Chondrocyte (in vitro differentiated cells): ENCODE results near the gene TBC1D9. TPM values are rescaled to one million over a fixed set of nuclear protein-coding genes. Genes with fewer than 3 reads are reported as not detected.

Experiments
- DNase-seq: peaks from one replicate; pipeline ENCODE4 v3.0.0; 2021; ENCODE audit warnings: mixed read lengths, low spot score
- H3K27ac Mint-ChIP-seq: one replicate; pipeline ENCODE4 v1.8.0; 2021; ENCODE audit warnings: mild to moderate bottlenecking, moderate library complexity, mixed read lengths; ENCODE audit not compliant: unreplicated experiment
- H3K27me3 Mint-ChIP-seq: 2 replicates; pipeline ENCODE4 v1.8.0; 2021; ENCODE audit warnings: low read depth, mixed read lengths
- H3K36me3 Mint-ChIP-seq: 2 replicates; pipeline ENCODE4 v1.8.0; 2021; ENCODE audit warnings: low read depth, mixed read lengths
- H3K4me1 Mint-ChIP-seq: 2 replicates; pipeline ENCODE4 v1.8.0; 2021; ENCODE audit warnings: low read depth, mild to moderate bottlenecking, mixed read lengths
- H3K4me3 Mint-ChIP-seq: one replicate; pipeline ENCODE4 v1.8.0; 2021; ENCODE audit warnings: mild to moderate bottlenecking, moderate library complexity, mixed read lengths; ENCODE audit not compliant: unreplicated experiment
- H3K9me3 Mint-ChIP-seq: 2 replicates; pipeline ENCODE4 v1.8.0; 2021; ENCODE audit warnings: low read depth, mixed read lengths
- total RNA-seq: library from RNA; stranded (reverse); gene quantifications from 3 replicates; pipeline ENCODE4 v1.2.1, GENCODE V29; 2021
- TF ChIP-seq, protein P1 (sequence below): fragments of 200-600 bp; sonication (generic); IDR thresholded peaks from 2 replicates; pipeline ENCODE4 v1.5.0; 2021; ENCODE audit warnings: antibody characterized with exemption, mild to moderate bottlenecking, moderate library complexity

Gene TBC1D9
- total RNA-seq, 1 donor from 2014 or later: 40.5 TPM

DNA sequence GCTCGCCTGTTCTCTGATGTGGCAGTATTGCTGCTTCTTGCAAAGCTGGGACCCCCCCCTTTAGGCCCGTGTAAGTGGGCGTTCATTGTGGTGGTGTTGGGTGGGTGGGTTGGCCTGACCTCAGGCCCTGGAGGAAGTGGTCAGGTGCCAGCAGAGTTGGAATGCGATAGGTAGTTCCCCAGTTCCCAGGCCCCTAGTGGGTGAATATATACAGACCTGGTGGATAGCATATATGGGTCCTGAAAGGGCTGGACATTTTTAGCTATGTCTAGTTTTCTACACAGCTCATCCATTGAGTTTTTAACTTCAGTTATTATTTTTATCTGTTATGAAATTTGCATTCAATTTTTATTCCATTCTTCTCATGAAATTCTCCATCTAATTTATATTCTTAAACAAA, 151.6 kb downstream of the TBC1D9 start:
- H3K9me3 Mint-ChIP-seq: no peaks in the 10 kb centered on the region
- DNase-seq: no peak
- H3K27ac Mint-ChIP-seq: no peak overlapping the region

DNA sequence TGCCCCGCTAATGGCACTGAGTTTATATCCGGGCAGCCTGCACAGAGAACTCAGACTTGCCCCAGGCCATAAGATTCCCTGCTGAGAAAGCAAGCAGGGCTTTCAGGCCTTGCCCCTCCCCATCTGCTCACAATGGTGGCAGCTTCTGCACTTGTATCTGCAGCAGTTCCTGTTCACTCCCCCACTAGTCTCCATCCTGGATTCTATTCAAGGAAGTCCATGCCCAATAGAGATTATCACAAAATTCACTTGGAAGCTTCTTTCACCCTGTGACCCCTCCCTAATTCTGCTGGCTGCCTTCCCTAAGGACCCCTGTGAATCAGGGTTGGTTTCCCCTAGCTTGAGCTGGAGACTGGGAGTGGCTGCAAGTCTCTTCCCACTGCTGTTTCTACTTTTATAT, 152.9 kb downstream of the TBC1D9 start:
- TF ChIP-seq, protein P1, sequence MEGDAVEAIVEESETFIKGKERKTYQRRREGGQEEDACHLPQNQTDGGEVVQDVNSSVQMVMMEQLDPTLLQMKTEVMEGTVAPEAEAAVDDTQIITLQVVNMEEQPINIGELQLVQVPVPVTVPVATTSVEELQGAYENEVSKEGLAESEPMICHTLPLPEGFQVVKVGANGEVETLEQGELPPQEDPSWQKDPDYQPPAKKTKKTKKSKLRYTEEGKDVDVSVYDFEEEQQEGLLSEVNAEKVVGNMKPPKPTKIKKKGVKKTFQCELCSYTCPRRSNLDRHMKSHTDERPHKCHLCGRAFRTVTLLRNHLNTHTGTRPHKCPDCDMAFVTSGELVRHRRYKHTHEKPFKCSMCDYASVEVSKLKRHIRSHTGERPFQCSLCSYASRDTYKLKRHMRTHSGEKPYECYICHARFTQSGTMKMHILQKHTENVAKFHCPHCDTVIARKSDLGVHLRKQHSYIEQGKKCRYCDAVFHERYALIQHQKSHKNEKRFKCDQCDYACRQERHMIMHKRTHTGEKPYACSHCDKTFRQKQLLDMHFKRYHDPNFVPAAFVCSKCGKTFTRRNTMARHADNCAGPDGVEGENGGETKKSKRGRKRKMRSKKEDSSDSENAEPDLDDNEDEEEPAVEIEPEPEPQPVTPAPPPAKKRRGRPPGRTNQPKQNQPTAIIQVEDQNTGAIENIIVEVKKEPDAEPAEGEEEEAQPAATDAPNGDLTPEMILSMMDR: no peak
- Mint-ChIP-seq H3K4me3 (no peak overlapping the region), H3K27ac (no peak overlapping the region), H3K9me3 (no peaks in the 10 kb centered on the region), H3K27me3 (peaks cover 8% of the 10 kb centered on the region), H3K4me1 (peaks cover 2% of the 10 kb centered on the region), H3K36me3 (no peaks in the 10 kb centered on the region)
- DNase-seq: no peak

More for the DNA sequence above, 151.6 kb downstream of the TBC1D9 start:
- H3K36me3 Mint-ChIP-seq: no peaks in the 10 kb centered on the region
- TF ChIP-seq, protein P1: no peak
- H3K27me3 Mint-ChIP-seq: peaks cover 6% of the 10 kb centered on the region
- peaks cover 2% of the 10 kb centered on the region for H3K4me1 Mint-ChIP-seq
- no peak overlapping the region for H3K4me3 Mint-ChIP-seq

DNA sequence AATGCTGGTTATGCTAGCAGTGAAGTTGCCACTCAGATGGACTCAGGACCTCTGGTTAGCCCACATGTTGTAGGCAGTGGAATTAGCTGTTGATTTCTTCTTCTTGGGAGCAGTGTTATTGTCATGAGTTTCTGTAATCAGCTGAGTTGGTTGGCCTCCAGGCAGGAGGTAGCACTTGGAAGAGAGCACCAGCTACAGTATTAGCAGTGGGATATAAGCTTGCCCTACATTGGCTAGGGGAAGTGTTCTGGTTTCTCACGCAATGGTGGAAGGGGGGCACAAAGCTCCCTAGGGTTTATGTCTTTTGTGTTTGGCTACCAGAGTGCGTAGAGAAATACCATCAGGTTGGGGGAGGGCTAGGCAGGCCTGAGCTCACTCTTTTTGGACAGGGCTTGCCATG, 153.5 kb downstream of the TBC1D9 start:
- DNase-seq: no peak
- no peaks in the 10 kb centered on the region for H3K9me3 Mint-ChIP-seq
- peaks cover under 1% of the 10 kb centered on the region for H3K4me1 Mint-ChIP-seq
- no peaks in the 10 kb centered on the region for H3K36me3 Mint-ChIP-seq
- TF ChIP-seq, protein P1: no peak
- no peak overlapping the region for H3K27ac Mint-ChIP-seq
- no peak overlapping the region for H3K4me3 Mint-ChIP-seq
- peaks cover 8% of the 10 kb centered on the region for H3K27me3 Mint-ChIP-seq

DNA sequence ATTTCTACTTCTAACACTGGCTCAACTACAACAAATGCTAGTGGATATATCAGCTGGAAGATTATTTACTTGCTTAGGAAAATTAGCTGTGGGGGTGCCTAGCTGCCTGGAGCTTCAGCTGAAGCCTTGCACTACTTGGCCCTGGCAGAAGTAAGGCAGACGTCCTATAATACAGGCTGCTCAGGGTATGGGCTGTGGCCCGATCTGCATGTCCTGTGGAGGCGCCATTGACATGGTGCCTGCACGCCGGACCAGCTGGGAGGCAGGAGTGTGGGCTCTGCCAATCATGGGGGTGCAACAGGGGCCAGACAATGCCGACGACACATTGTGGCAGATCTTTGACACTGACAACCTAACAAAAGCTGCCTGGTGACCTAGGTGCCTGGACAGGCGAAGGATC, 155.8 kb downstream of the TBC1D9 start:
- Mint-ChIP-seq H3K36me3 (no peaks in the 10 kb centered on the region), H3K27me3 (peaks cover 8% of the 10 kb centered on the region), H3K9me3 (no peaks in the 10 kb centered on the region), H3K4me1 (no peaks in the 10 kb centered on the region), H3K4me3 (no peak overlapping the region), H3K27ac (no peak overlapping the region)
- no peak for DNase-seq
- TF ChIP-seq, protein P1: no peak

DNA sequence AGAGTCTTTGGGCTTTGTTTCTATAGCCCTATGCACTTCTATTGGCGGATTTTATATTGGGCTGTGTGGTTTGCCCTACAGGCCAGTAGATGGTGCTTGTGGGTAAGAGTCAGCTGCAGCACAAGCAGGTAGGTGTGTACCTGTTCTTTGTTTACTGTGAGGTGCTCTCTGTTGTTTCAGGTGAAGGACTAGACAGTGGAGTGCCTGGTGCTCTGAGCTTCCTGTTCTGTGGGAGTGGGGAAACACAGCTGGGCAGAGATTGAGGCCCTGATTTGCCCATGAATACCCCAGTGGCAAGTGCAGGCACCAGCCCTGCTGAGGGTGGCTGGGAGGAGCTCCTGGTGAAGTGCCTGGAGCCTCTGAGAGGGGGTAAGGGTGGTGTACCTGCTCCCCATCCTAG, 161.1 kb downstream of the TBC1D9 start:
- H3K27me3 Mint-ChIP-seq: peaks cover 25% of the 10 kb centered on the region
- TF ChIP-seq, protein P1: peak; percentile 66
- no peak overlapping the region for H3K27ac Mint-ChIP-seq
- peaks cover 4% of the 10 kb centered on the region for H3K36me3 Mint-ChIP-seq
- no peak overlapping the region for H3K4me3 Mint-ChIP-seq
- H3K4me1 Mint-ChIP-seq: no peaks in the 10 kb centered on the region
- peaks cover 15% of the 10 kb centered on the region for H3K9me3 Mint-ChIP-seq
- DNase-seq: no peak
